IMR-90 (cell line): Measurements from ENCODE around the gene IKZF3. TPM values are rescaled to one million over a fixed set of nuclear protein-coding genes. Genes with fewer than 3 reads are reported as not detected.

ENCODE experiments used
- ATAC-seq: fragments of 200-7000 bp; cut with Tn5 transposase; 2 replicates; pipeline ENCODE4 v1.9.1; 2020; ENCODE audit warnings: low read depth, mild to moderate bottlenecking, moderate library complexity
- BruUV-seq: library from RNA; stranded (reverse); fragments of 400-500 nt; replicated peaks from 2 replicates; lab custom pipeline; 2021; lab: Mats Ljungman, UMichigan
- CTCF ChIA-PET: fragments of 300-600 bp; formaldehyde crosslinking; extraction: SDS; loops from one replicate; lab custom pipeline; 2021; ENCODE audit warnings: antibody characterized with exemption; lab: Yijun Ruan, JAX
- POLR2A ChIA-PET: fragments of 300-600 bp; sonication (Branson Sonifier 250); formaldehyde crosslinking; loops from one replicate; lab custom pipeline; 2022; ENCODE audit warnings: antibody characterized with exemption; ENCODE audit not compliant: unreplicated experiment; lab: Charles Lee
- DNase-seq: peaks from one replicate; pipeline ENCODE4 v3.0.0; 2013
- H2AFZ ChIP-seq: replicated peaks from 2 replicates; pipeline ENCODE3; 2013; ENCODE audit warnings: low read length, mild to moderate bottlenecking; ENCODE audit not compliant: poor library complexity
- H2AK5ac ChIP-seq: 2 replicates; pipeline ENCODE4 v1.6.1; 2013; ENCODE audit warnings: low read depth, low read length, inconsistent platforms
- H2AK9ac ChIP-seq: replicated peaks from 2 replicates; pipeline ENCODE3; 2013; ENCODE audit warnings: mild to moderate bottlenecking, low read depth, low read length, moderate library complexity; ENCODE audit not compliant: poor library complexity
- H2BK120ac ChIP-seq: 2 replicates; pipeline ENCODE4 v1.6.1; 2013; ENCODE audit warnings: low read depth, low read length, inconsistent platforms
- H2BK15ac ChIP-seq: 3 replicates; pipeline ENCODE4 v1.6.1; 2013; ENCODE audit warnings: low read depth, low read length, inconsistent platforms
- H2BK20ac ChIP-seq: 2 replicates; pipeline ENCODE4 v1.6.1; 2013; ENCODE audit warnings: low read depth, mild to moderate bottlenecking, inconsistent platforms, low read length, moderate library complexity
- H2BK5ac ChIP-seq: 2 replicates; pipeline ENCODE4 v1.6.1; 2013; ENCODE audit warnings: mild to moderate bottlenecking, low read depth, low read length, inconsistent platforms; ENCODE audit not compliant: poor library complexity, severe bottlenecking
- H3K14ac ChIP-seq: replicated peaks from 2 replicates; pipeline ENCODE4 v1.6.1; 2013; ENCODE audit warnings: low read depth, low read length, inconsistent platforms
- H3K18ac ChIP-seq: 2 replicates; pipeline ENCODE4 v1.6.1; 2013; ENCODE audit warnings: low read depth, low read length, control low read depth
- H3K23ac ChIP-seq: 2 replicates; pipeline ENCODE4 v1.6.1; 2013; ENCODE audit warnings: low read depth, low read length, inconsistent platforms
- H3K27ac ChIP-seq: 2 replicates; pipeline ENCODE4 v1.5.1; 2013; ENCODE audit warnings: mild to moderate bottlenecking, control low read depth, low read length; ENCODE audit not compliant: insufficient read depth
- H3K27me3 ChIP-seq: 2 replicates; pipeline ENCODE4 v1.6.1; 2013; ENCODE audit warnings: low read length; ENCODE audit not compliant: control insufficient read depth, insufficient read depth
- H3K36me3 ChIP-seq: 2 replicates; pipeline ENCODE4 v1.6.1; 2013; ENCODE audit warnings: low read length, mixed read lengths; ENCODE audit not compliant: control insufficient read depth, insufficient read depth
- H3K4ac ChIP-seq: 2 replicates; pipeline ENCODE4 v1.6.1; 2013; ENCODE audit warnings: low read depth, low read length, inconsistent platforms
- H3K4me1 ChIP-seq: 2 replicates; pipeline ENCODE4 v1.6.1; 2013; ENCODE audit warnings: low read length, mixed read lengths; ENCODE audit not compliant: control insufficient read depth, insufficient read depth
- H3K4me2 ChIP-seq: 2 replicates; pipeline ENCODE4 v1.6.1; 2013; ENCODE audit warnings: low read depth, mild to moderate bottlenecking, control low read depth, low read length, moderate library complexity
- H3K4me3 ChIP-seq: 2 replicates; pipeline ENCODE4 v1.5.1; 2013; ENCODE audit warnings: low read depth, mild to moderate bottlenecking, control low read depth, low read length, moderate library complexity; ENCODE audit not compliant: insufficient read depth
- H3K56ac ChIP-seq: 2 replicates; pipeline ENCODE4 v1.6.1; 2013; ENCODE audit warnings: low read length, inconsistent platforms; ENCODE audit not compliant: insufficient read depth; ENCODE audit errors: extremely low read depth
- H3K79me1 ChIP-seq, 2 experiments: 2 replicates each; pipeline ENCODE4 v1.6.1; 2013; ENCODE audit warnings: low read length in 2 of 2, inconsistent platforms in 1 of 2, low read depth in 1 of 2
- H3K9ac ChIP-seq: 2 replicates; pipeline ENCODE4 v1.6.1; 2013; ENCODE audit warnings: low read depth, low read length, control low read depth
- H3K9me1 ChIP-seq: 2 replicates; pipeline ENCODE4 v1.6.1; 2013; ENCODE audit warnings: low read length, inconsistent platforms; ENCODE audit not compliant: insufficient read depth
- H3K9me3 ChIP-seq: 2 replicates; pipeline ENCODE4 v1.6.1; 2013; ENCODE audit warnings: low read length; ENCODE audit not compliant: control insufficient read depth, insufficient read depth
- H4K20me1 ChIP-seq: 2 replicates; pipeline ENCODE4 v1.6.1; 2013; ENCODE audit warnings: low read length, inconsistent platforms; ENCODE audit not compliant: insufficient read depth
- H4K5ac ChIP-seq: 2 replicates; pipeline ENCODE4 v1.6.1; 2013; ENCODE audit warnings: mild to moderate bottlenecking, low read depth, low read length, control low read depth
- H4K8ac ChIP-seq, 2 experiments: 2 replicates each; pipeline ENCODE4 v1.6.1; 2013; ENCODE audit warnings: low read depth in 2 of 2, low read length in 2 of 2, control low read depth in 1 of 2, inconsistent platforms in 1 of 2
- H4K91ac ChIP-seq: 2 replicates; pipeline ENCODE4 v1.6.1; 2013; ENCODE audit warnings: low read depth, low read length, inconsistent platforms; ENCODE audit not compliant: insufficient read depth
- BHLHE40 ChIP-seq: fragments of 150-350 bp; IDR thresholded peaks from 2 replicates; pipeline ENCODE4 v1.6.1; 2016; ENCODE audit warnings: mild to moderate bottlenecking, low read depth, low read length
- CEBPB ChIP-seq: IDR thresholded peaks from 2 replicates; pipeline ENCODE4 v1.6.1; 2012; ENCODE audit warnings: low read depth, low read length, improper control_type of control experiment
- CHD1 ChIP-seq: IDR thresholded peaks from 2 replicates; pipeline ENCODE4 v1.6.1; 2012; ENCODE audit warnings: low read depth, low read length, improper control_type of control experiment
- CTCF ChIP-seq: conservative IDR thresholded peaks from 2 replicates; pipeline ENCODE4 v1.5.1; 2012; ENCODE audit warnings: mild to moderate bottlenecking, low read depth, low read length, improper control_type of control experiment
- FOS ChIP-seq: fragments of 150-350 bp; IDR thresholded peaks from 2 replicates; pipeline ENCODE4 v1.6.1; 2016; ENCODE audit warnings: low read depth, low read length
- MAFK ChIP-seq: IDR thresholded peaks from 2 replicates; pipeline ENCODE4 v1.6.1; 2012; ENCODE audit warnings: low read depth, low read length, improper control_type of control experiment
- MAZ ChIP-seq: IDR thresholded peaks from 2 replicates; pipeline ENCODE4 v1.6.1; 2012; ENCODE audit warnings: low read depth, mild to moderate bottlenecking, low read length, improper control_type of control experiment, moderate library complexity, borderline replicate concordance
- MXI1 ChIP-seq: IDR thresholded peaks from 2 replicates; pipeline ENCODE4 v1.6.1; 2012; ENCODE audit warnings: low read depth, mild to moderate bottlenecking, low read length, moderate library complexity, borderline replicate concordance
- NFE2L2 ChIP-seq: fragments of 150-350 bp; IDR thresholded peaks from 2 replicates; pipeline ENCODE4 v1.6.1; 2016; ENCODE audit warnings: low read depth, mild to moderate bottlenecking, low read length
- POLR2A ChIP-seq: IDR thresholded peaks from 2 replicates; pipeline ENCODE4 v1.6.1; 2012; ENCODE audit warnings: mild to moderate bottlenecking, low read depth, low read length
- RAD21 ChIP-seq: IDR thresholded peaks from 2 replicates; pipeline ENCODE4 v1.6.1; 2012; ENCODE audit warnings: low read length, improper control_type of control experiment
- RCOR1 ChIP-seq: IDR thresholded peaks from 2 replicates; pipeline ENCODE4 v1.6.1; 2012; ENCODE audit warnings: mild to moderate bottlenecking, low read length, improper control_type of control experiment; ENCODE audit not compliant: insufficient replicate concordance
- RFX5 ChIP-seq: IDR thresholded peaks from 2 replicates; pipeline ENCODE4 v1.8.0; 2012; ENCODE audit warnings: low read depth, mild to moderate bottlenecking, low read length, moderate library complexity
- SMC3 ChIP-seq: fragments of 150-350 bp; IDR thresholded peaks from 2 replicates; pipeline ENCODE4 v1.6.1; 2016; ENCODE audit warnings: low read depth, mild to moderate bottlenecking, antibody characterized with exemption, low read length, moderate library complexity
- WGBS, 2 experiments: methylation state at CpG; one replicate each; pipeline versions ENCODE4 v1.1.5 to v1.1.7; 2013; ENCODE audit warnings: missing lambda C conversion rate in 2 of 2; ENCODE audit not compliant: insufficient read length in 1 of 2; ENCODE audit errors: extremely low coverage in 2 of 2; 5-methylcytosine and 5-hydroxymethylcytosine counted together
- dilution Hi-C: fragments of 300-500 bp; cut with HindIII; formaldehyde crosslinking; loops from one replicate; pipeline ENCODE4 v1.14.3; 2018; ENCODE audit warnings: low sequenced_read_pairs; ENCODE audit not compliant: unreplicated experiment
- in situ Hi-C: fragments of 300-500 bp; cut with MboI; formaldehyde crosslinking; loops from 3 replicates; pipeline ENCODE4 v1.14.3; 2019; ENCODE audit warnings: low sequenced_read_pairs, inconsistent platforms, mixed read lengths
- intact Hi-C: fragments of 100-400 bp; cut with micrococcal nuclease; formaldehyde crosslinking; loops from 2 replicates; pipeline ENCODE4 v1.10.0; 2022
- polyA plus RNA-seq, 3 experiments: library from polyadenylated mRNA; depleted of rRNA; stranded (reverse); fragments of >200 nt; gene quantifications; 2 replicates each; pipeline ENCODE4 v1.2.3, GENCODE V29; 2012; ENCODE audit warnings: low replicate concordance in 1 of 3
- total RNA-seq: library from RNA; depleted of rRNA; stranded (reverse); fragments of >200 nt; gene quantifications from 2 replicates; pipeline ENCODE4 v1.2.3, GENCODE V29; 2012
- TF ChIP-seq, protein P1 (sequence below): fragments of 150-350 bp; IDR thresholded peaks from 2 replicates; pipeline ENCODE4 v1.6.1; 2017; ENCODE audit warnings: mild to moderate bottlenecking, antibody characterized with exemption, low read length, low read depth
- TF ChIP-seq, protein P2 (sequence below): fragments of 150-350 bp; IDR thresholded peaks from 2 replicates; pipeline ENCODE4 v1.6.1; 2016; ENCODE audit warnings: low read depth, mild to moderate bottlenecking, low read length, moderate library complexity, borderline replicate concordance

IKZF3 gene
- total and polyA plus RNA-seq, 2 of the 4 experiments (the other 2 are of a cell fraction): not detected

GRCh38 chr17:39738568-39738901, 125.6 kb downstream of the IKZF3 start:
- Histone ChIP-seq H3K9ac (no peak overlapping the region), H3K4me2 (peak overlapping the region; percentile 2; the same call in 1 of the 2 replicates), H3K36me3 (no peaks in the 10 kb centered on the region), H4K91ac (no peak overlapping the region), H2BK5ac (no peak overlapping the region), H2AK5ac (no peak overlapping the region), H3K56ac (no peak overlapping the region), H2BK20ac (no peak overlapping the region), H2AFZ (peak overlapping the region; percentile 85), H2AK9ac (peak overlapping the region; percentile 52), H4K20me1 (no peaks in the 10 kb centered on the region), H3K9me1 (0 out of 2 replicates have a peak, but pooled peaks cover 10% of the 10 kb centered on the region), H3K14ac (no peak overlapping the region), H2BK15ac (no peak overlapping the region), H3K4ac (no peak overlapping the region), H3K23ac (no peak overlapping the region), H3K18ac (no peak overlapping the region), H3K27me3 (peaks cover 40% of the 10 kb centered on the region), H3K4me1 (peaks cover 16% of the 10 kb centered on the region; the same call in 1 of the 2 replicates), H3K9me3 (no peaks in the 10 kb centered on the region), H3K79me1 (no peaks in the 10 kb centered on the region), H4K5ac (no peak overlapping the region), H4K8ac (no peak overlapping the region), H2BK120ac (no peak overlapping the region), H3K4me3 (no peak overlapping the region), H3K27ac (no peak overlapping the region)
- in situ Hi-C loops (no loop called here), intact Hi-C loops (no loop called here), dilution Hi-C loops (no loop called here)
- ChIA-PET POLR2A (no interaction called here), CTCF (no interaction called here)
- 20% methylated on average over 1 of the region's 13 CpGs; no CpG with 5 or more reads in 1 of the 2 experiments for WGBS, 2 experiments
- no TSS peak for BruUV-seq
- ATAC-seq (peak; percentile 6; the same call in 1 of the 2 replicates), DNase-seq (no peak)
- TF ChIP-seq SMC3: no peak
- no peak for TF ChIP-seq POLR2A
- no peak for TF ChIP-seq FOS
- no peak for TF ChIP-seq MXI1
- TF ChIP-seq MAFK: no peak
- no peak for TF ChIP-seq NFE2L2
- no peak for TF ChIP-seq CHD1
- no peak for TF ChIP-seq RCOR1
- no peak for TF ChIP-seq CTCF
- TF ChIP-seq, protein P1, sequence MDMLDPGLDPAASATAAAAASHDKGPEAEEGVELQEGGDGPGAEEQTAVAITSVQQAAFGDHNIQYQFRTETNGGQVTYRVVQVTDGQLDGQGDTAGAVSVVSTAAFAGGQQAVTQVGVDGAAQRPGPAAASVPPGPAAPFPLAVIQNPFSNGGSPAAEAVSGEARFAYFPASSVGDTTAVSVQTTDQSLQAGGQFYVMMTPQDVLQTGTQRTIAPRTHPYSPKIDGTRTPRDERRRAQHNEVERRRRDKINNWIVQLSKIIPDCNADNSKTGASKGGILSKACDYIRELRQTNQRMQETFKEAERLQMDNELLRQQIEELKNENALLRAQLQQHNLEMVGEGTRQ: no peak
- no peak for TF ChIP-seq BHLHE40
- TF ChIP-seq RFX5: no peak
- TF ChIP-seq, protein P2, sequence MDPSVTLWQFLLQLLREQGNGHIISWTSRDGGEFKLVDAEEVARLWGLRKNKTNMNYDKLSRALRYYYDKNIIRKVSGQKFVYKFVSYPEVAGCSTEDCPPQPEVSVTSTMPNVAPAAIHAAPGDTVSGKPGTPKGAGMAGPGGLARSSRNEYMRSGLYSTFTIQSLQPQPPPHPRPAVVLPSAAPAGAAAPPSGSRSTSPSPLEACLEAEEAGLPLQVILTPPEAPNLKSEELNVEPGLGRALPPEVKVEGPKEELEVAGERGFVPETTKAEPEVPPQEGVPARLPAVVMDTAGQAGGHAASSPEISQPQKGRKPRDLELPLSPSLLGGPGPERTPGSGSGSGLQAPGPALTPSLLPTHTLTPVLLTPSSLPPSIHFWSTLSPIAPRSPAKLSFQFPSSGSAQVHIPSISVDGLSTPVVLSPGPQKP: no peak
- TF ChIP-seq CEBPB: no peak
- TF ChIP-seq RAD21: no peak
- no peak for TF ChIP-seq MAZ
